Right forelimb (tissue), 1 donor: ENCODE results near the gene LRP1B.

Experiments
- DNase-seq: peaks from one replicate; pipeline ENCODE4 v3.0.0-alpha.2; 2018

LRP1B gene

DNA sequence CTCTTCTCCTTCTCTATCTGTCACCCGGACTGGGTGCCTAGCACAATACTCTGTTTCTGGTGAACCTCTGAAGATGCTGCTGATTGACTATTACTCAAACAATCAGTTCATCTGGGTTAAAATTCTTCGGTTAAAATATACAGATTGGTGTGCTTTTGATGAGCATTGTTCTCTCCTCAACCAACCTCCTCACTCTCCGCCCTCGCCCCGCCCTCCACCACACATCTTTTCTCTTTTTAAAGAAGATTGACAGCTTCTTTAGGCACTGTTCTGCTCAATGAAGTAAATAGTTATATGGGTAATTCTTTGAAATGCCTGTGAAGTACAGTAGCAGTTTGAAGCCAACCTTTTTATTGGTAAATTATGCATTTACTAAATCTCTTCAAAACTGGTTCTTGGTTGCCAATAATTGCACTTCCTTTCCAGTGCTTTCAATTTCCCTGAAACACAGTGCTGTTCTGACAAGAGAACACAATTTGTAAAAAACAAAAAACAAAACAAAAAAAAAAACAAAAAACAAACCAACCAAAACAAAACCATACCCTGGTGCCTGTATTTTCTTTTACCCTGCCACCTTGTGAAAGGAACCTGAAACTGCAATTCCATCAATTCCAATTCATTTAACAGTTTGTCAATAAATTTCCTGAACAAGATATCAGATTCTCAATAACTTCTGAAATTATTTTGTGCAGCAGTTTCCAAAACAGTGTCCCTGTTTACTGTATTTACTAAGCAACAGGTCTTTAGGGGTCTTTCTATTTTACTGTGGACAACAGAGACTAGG, 188.6 kb downstream of the LRP1B start:
- DNase-seq: no peak

GRCh38 chr2:141941210-141941714, 189.6 kb downstream of the LRP1B start:
- no peak for DNase-seq

DNA sequence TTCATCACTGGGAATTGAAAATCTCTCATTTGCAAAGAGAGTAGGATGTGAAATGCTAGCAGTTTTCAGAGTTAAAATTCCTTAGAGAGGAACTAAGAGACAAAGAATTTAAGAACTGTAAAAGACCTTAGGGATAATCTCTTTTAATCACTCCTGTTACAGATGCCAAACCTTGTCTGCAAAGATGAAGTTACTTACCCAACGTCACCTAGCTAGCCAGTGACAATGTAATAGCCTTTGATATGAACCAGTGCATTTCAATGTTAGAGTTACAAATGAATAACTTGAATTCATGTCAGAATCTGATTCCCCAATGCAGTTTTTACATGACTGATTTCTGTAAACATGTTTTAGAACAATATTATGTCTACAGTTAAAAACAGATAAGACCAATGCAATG, 190.1 kb downstream of the LRP1B start:
- no peak for DNase-seq

DNA sequence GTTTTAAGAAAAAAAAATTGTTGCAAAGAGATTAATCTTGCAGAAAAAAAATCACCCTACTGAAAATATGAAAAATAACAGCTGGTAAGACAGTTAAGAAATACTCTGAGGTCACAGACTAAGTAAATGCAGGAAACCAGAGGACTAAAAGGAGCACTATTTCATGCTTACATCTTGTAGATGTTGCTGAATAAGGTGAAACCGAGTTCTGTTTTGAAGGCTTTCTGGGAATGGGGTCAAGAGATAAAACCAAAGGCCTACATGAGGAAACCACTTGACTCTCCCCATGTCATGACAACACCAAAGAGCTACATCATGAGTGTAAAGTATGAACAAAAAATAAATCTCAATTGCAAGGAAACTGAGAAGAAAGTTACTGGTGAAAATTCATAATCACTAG, 197.6 kb downstream of the LRP1B start:
- DNase-seq: no peak

DNA sequence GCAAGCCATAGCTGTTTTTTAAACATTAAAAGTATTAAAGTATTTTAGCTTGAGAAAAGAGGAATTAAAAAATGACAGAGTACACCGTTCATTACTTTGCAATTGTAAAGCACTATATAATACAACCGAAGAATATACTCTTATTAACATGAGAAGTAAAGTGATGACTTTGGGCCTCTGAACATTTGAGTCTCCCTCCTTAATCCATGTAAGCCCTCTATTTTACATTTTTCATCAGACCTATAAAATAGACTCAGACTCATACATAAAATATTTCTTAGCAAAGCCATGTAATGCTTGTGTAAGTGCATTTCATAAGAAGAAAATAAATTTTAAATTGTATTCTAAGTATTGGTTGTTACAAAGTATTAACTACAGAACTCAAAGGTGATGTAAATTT, 198.6 kb downstream of the LRP1B start:
- no peak for DNase-seq

GRCh38 chr2:141931797-141932196, 199.0 kb downstream of the LRP1B start:
- DNase-seq: no peak

GRCh38 chr2:141930803-141931202, 200.0 kb downstream of the LRP1B start:
- DNase-seq: no peak

GRCh38 chr2:141929331-141930252, 201.2 kb downstream of the LRP1B start:
- DNase-seq: no peak

GRCh38 chr2:141928476-141928875, 202.3 kb downstream of the LRP1B start:
- no peak for DNase-seq

GRCh38 chr2:141927536-141927935, 203.3 kb downstream of the LRP1B start:
- no peak for DNase-seq

DNA sequence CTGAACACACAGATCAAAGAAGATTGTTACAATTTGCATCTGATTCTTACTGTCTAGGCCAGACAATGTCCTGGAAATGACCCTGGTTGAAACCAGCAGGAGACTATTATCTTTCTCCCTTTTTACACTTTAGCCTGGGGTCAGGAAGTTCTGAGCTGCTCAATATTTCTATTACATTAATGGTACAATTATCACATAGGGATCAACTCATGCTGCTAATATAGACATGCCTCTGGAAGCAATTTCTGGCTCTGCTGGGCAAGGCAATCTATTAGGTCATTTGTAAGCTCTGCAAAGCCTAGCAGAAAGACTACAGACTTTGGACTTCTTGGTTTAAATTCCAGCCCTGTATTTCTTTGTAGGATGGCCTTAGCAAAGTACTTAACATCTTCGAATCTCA, 205.3 kb downstream of the LRP1B start:
- no peak for DNase-seq

- no peak for DNase-seq
Measured at GRCh38 chr2:141923657-141924056, 207.2 kb downstream of the LRP1B start.

- no peak for DNase-seq
Measured at GRCh38 chr2:141911485-141912066, 219.2 kb downstream of the LRP1B start.

- DNase-seq: no peak
Measured at GRCh38 chr2:141906678-141907077, 224.1 kb downstream of the LRP1B start.

GRCh38 chr2:141900826-141901225, 230.0 kb downstream of the LRP1B start:
- DNase-seq: no peak

GRCh38 chr2:141899740-141900139, 231.1 kb downstream of the LRP1B start:
- DNase-seq: no peak

DNA sequence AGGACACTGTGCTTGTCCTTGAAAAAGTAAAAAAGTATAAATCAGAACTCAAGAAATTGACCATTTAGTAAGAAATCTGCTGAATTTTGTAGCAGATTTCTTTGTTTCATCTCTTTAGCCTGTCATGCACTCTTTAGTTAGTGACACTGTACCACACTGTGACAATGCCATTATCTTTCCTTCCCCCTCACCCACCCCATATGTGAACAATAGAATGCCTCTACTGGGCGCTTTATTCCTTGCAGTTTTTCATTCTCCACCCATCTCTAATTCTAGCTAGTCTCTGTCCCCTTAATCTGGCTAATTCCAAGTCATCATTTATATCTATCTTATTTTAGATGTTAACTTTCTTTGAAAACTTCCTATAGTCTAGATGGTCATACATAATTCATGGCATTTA, 241.0 kb downstream of the LRP1B start:
- DNase-seq: no peak

GRCh38 chr2:141888987-141889555, 241.7 kb downstream of the LRP1B start:
- DNase-seq: no peak

- no peak for DNase-seq
Measured at GRCh38 chr2:141887363-141887762, 243.5 kb downstream of the LRP1B start.

- DNase-seq: no peak
Measured at GRCh38 chr2:141878016-141878415, 252.8 kb downstream of the LRP1B start.

DNA sequence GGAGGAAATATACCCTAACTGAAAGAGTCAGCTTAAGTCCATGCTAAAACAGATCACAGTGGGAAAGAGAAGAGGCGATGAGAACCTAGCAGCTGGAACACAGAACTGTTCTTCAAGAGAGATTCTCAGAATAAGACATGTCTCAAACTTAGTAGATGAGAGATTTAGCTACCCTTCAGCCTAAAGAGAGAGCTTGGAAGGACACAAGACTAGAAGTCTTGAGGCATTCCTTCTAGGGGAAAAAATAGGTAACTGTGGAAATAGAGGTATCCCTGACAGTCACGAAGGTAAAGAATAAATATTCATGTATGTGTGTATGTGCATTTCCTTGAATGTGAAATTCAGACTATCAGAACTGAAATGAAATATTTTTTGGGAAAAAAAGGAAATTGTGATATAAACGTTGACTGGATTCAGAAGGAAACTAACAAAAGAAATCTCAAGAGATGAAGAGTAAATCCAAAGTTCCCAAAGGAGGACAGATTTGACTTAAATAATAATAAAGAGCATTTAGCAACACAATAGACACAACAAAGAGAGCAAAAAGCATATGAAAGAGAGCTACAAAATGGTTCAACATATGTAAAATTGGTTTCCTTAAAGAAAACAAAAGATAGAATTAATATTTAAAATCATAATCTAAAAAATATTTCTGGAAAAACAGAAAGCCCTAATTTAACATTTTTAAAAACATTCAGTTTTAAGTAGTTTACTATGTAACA, 258.7 kb downstream of the LRP1B start:
- DNase-seq: no peak

GRCh38 chr2:141869572-141869971, 261.2 kb downstream of the LRP1B start:
- DNase-seq: no peak
